Heart right ventricle (tissue), 16 donors: ENCODE data around the gene PIAS3. TPM values are rescaled to one million over a fixed set of nuclear protein-coding genes. Genes with fewer than 3 reads are reported as not detected.

ENCODE experiments used
- ATAC-seq, 8 donors: fragments of 200-7000 bp; cut with Tn5 transposase; one replicate each; pipeline ENCODE4 v1.9.1; 2020; ENCODE audit warnings: mild to moderate bottlenecking in 8 of 8, moderate library complexity in 8 of 8, moderate number of reproducible peaks in 1 of 8
- DNase-seq, 2 donors: peaks; one replicate each; pipeline ENCODE4 v3.0.0-alpha.2; 2020
- H3K27ac ChIP-seq, 10 donors: fragments of 200-600 bp; sonication (generic) in 2 of 10; one replicate each; pipeline versions ENCODE4 v1.5.0 to v1.8.0; 2020 to 2022; ENCODE audit warnings: mild to moderate bottlenecking in 3 of 10
- H3K27me3 ChIP-seq, 7 donors: fragments of 200-600 bp; one replicate each; pipeline ENCODE4 v1.8.0; 2021 to 2022; ENCODE audit warnings: mild to moderate bottlenecking in 2 of 7
- H3K36me3 ChIP-seq, 9 donors: fragments of 200-600 bp; sonication (generic) in 1 of 9; one replicate each; pipeline versions ENCODE4 v1.5.0 to v1.8.0; 2020 to 2022; ENCODE audit warnings: mild to moderate bottlenecking in 2 of 9
- H3K4me1 ChIP-seq, 9 donors: fragments of 200-600 bp; sonication (generic) in 1 of 9; one replicate each; pipeline versions ENCODE4 v1.5.0 to v1.8.0; 2020 to 2022; ENCODE audit warnings: mild to moderate bottlenecking in 4 of 9
- H3K4me3 ChIP-seq, 10 donors: fragments of 200-600 bp; sonication (generic) in 2 of 10; one replicate each; pipeline versions ENCODE4 v1.5.0 to v1.8.0; 2020 to 2022; ENCODE audit warnings: mild to moderate bottlenecking in 7 of 10, moderate library complexity in 2 of 10
- H3K9me3 ChIP-seq, 11 donors: fragments of 200-600 bp in 10 of 11; sonication (generic) in 2 of 11; one replicate each; pipeline versions ENCODE4 v1.5.0 to v1.8.0; 2013 to 2022; ENCODE audit warnings: mild to moderate bottlenecking in 2 of 11, control low read depth in 1 of 11, moderate library complexity in 1 of 11
- CTCF ChIP-seq, 9 donors: fragments of 200-600 bp; sonication (generic) in 2 of 9; IDR thresholded peaks; one replicate each; pipeline versions ENCODE4 v1.5.0 to v1.8.0; 2021 to 2022; ENCODE audit warnings: antibody characterized with exemption in 9 of 9, mild to moderate bottlenecking in 5 of 9, moderate library complexity in 1 of 9
- WGBS, 2 donors: extraction: QIAGEN DNeasy Blood & Tissue Kit; methylation state at CpG; one replicate each; pipeline ENCODE4 v1.1.7; 2013; ENCODE audit warnings: inconsistent platforms in 1 of 2; 5-methylcytosine and 5-hydroxymethylcytosine counted together
- intact Hi-C, 10 donors: fragments of 100-400 bp; cut with DNase I; formaldehyde crosslinking; loops; one replicate each; pipeline versions ENCODE4 v1.11.1 to v1.14.2; 2022
- polyA plus RNA-seq, 2 donors: library from polyadenylated mRNA; stranded (reverse); fragments of 200-250 nt; gene quantifications; one replicate each; pipeline ENCODE4 v1.2.3, GENCODE V29; 2013
- total RNA-seq, 10 donors: library from RNA; stranded (reverse); fragmentation: NEBNext Ultra II Directional in 3 of 10; extraction: Animal tissue kit (Norgen Biotek cat#: 25700) in 3 of 10; gene quantifications; one replicate each; pipeline versions ENCODE4 v1.2.1 to v1.2.4, GENCODE V29; 2021 to 2023
- donor health status: Arrhythmogenic right ventricular cardiomyopathy.
- donor health status: ischemic (EF 13 %, LVEDD 7.1; RV severe dilation, severe dysfunction).
- donor health status: healthy with polysubstance abuse.
- donor health status: DM: no; HTN: yes; CAD: no.
- donor health status: DM: no; HTN: no; CAD: no.
- donor health status: ischemic (EF 25% LVEDD 6.9; RV normal size, moderate dysfunction).
- donor health status: ischemic (EF 25% LVEDD 5.7; RV mildly dilated, moderate dysfunction).
- donor health status: healthy.
- donor health status: DM: yes; HTN: yes; CAD: no.
- donor health status: Ischemic cardiomyopathy.
- donor health status: ischemic (EF 35%, LVEDD 5.7; RV mildly dilated, moderate dysfunction).
- donor health status: nonischemic (EF 11% LVEDD 7.7; RV severe dilation, severe dysfunction).
- donor health status: DM: yes; HTN: yes; CAD: no.
- donor health status: PGD.
- donor health status: ischemic (EF 29% LVEDD 5.4; RV normal size, mild dysfunction).
- donor health status: nonischemic (EF 23%, LVEDD 6.1; RV moderate dilation, normal function).

PIAS3 gene
- total and polyA plus RNA-seq, 12 donors: 12.6 to 28.7 (median 15.2) TPM

DNA sequence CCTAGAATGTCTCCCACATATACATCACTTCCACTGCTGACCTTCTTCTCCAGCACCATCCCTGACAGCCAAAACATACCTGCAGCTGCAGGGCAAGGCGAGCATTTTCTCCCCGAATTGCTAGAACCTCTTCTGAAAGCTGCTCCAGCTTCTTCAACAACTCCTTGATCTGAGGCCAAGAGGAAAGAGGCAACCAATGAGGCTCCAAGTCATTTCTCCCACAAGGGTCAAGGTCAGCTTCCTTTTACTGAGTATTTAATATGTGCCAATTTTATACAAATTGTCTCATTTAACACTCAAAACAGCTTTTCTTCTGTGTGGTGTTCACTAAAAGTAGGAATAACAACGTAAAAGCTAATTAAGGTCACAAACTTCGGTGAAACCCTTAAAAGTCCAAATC, 9.4 kb upstream of the PIAS3 start:
- Histone ChIP-seq H3K27ac (no peak overlapping the region), H3K36me3 (peaks cover 0 to 8% (median 0%) of the 10 kb centered on the region in 9 donors), H3K4me1 (peaks cover 0 to 21% (median 9%) of the 10 kb centered on the region in 9 donors), H3K27me3 (no peaks in the 10 kb centered on the region), H3K4me3 (no peak overlapping the region), H3K9me3 (no peaks in the 10 kb centered on the region)
- DNase-seq (no peak), ATAC-seq (no peak)
- no peak for TF ChIP-seq CTCF (IDR thresholded peaks at IDR 0.05)
- WGBS, 2 donors: 77 to 80% methylated on average over 4 of the region's 4 CpGs
- intact Hi-C loops: no loop called here

DNA sequence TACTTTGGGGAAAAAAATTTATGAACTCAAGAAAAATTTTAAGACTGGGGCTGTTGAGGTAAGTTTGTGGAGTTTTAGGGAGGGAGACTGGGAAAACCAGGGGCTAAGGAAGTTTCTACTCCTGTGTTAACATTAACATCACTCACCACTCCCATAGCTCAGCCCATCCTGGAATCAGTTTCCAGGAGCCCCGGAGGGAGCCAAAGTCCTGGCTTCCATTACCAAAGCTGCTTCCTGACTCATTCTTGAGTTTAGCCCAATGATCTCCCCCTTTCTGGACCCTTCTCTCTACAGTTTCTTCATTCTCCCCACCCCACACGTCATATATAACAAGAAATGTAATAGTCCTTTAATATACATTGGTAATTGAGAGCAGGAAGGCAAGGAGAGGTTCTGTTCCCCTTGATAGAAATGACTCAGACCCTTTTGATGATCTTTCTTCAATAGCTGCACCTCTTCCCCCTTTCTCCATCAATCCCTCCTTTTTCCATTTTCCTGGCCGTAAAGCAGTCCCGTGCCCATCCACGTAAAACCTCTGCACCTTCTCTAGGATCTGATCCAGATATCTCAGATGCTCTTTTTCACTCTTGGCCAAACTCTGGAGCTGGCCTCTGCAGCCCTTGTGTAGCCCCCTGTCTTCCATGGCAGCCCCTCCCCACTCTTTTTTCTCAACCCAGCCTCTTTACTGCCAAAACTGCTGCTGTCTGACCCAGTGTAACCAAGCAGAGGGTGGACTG, 4.6 kb upstream of the PIAS3 start:
- Histone ChIP-seq H3K9me3 (no peaks in the 10 kb centered on the region), H3K27me3 (no peaks in the 10 kb centered on the region), H3K4me3 (no peak overlapping the region), H3K36me3 (peaks cover 0 to 8% (median 0%) of the 10 kb centered on the region in 9 donors), H3K27ac (no peak overlapping the region), H3K4me1 (peaks cover 2 to 7% (median 5%) of the 10 kb centered on the region in 9 donors)
- 72 to 79% methylated on average over 5 of the region's 5 CpGs for WGBS, 2 donors
- intact Hi-C loops: no loop called here
- TF ChIP-seq CTCF (IDR thresholded peaks at IDR 0.05): no peak
- ATAC-seq (no peak), DNase-seq (no peak)

DNA sequence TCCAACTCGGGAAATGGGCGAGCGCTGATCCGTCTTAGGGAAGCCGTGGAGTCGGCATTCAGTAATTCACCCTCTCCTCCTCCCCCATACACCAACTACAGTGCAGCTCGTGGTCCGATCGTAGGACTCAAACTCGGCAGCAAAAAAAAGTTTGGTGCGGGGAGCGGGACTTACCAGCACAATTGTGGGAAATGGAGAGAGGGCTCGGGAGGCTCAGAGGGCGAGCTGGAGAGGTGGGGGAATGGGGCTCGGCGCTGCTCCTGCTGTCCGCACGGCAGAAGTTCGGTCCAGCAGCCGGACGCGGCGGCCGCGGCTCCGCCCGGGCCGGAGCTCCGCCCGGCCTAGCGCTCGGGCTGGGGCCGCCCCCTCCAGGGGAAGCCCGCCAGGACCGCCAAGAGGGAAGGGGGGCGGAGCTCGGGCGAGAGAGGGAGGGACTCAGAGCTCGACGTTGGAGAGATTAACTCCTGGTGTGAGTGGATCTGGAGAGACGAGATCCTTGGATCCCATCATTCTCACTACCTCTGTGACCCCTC, 676 bp upstream of the PIAS3 start:
- H3K9me3 ChIP-seq: no peaks in the 10 kb centered on the region
- peak; percentile 93 to 94 for DNase-seq
- H3K4me1 ChIP-seq: peaks cover 8 to 22% (median 17%) of the 10 kb centered on the region in 9 donors
- peak in 3 of 9 donors; percentile 26 to 32 (median 28) for TF ChIP-seq CTCF (IDR thresholded peaks at IDR 0.05)
- intact Hi-C loops: loop anchor here in 4 of 10 donors (2.0 to 5.0 kb wide), 6 partner anchors 33 to 113 kb away; partner anchors contain the start of genes ITGA10 (in 2 of the 4), PEX11B (in 1 of the 4), POLR3C (in 1 of the 4) and RNF115 (in 1 of the 4)
- no peaks in the 10 kb centered on the region for H3K27me3 ChIP-seq
- WGBS, 2 donors: 0 to 1% methylated on average over 41 of the region's 41 CpGs
- H3K36me3 ChIP-seq: peaks cover 0 to 24% (median 17%) of the 10 kb centered on the region in 9 donors
- H3K4me3 ChIP-seq: peak overlapping the region; percentile 61 to 89 (median 83)
- H3K27ac ChIP-seq: peak overlapping the region; percentile 82 to 91 (median 89)
- peak; percentile 86 to 93 (median 91) for ATAC-seq

GRCh38 chr1:145858238-145858900, 512 bp downstream of the PIAS3 start:
- no peak for TF ChIP-seq CTCF (IDR thresholded peaks at IDR 0.05)
- ATAC-seq (peak; percentile 1 to 37 (median 24)), DNase-seq (peak in 1 of 2 donors; percentile 52)
- WGBS, 2 donors: 1 to 2% methylated on average over 35 of the region's 35 CpGs
- Histone ChIP-seq H3K27ac (peak overlapping the region; percentile 82 to 91 (median 89)), H3K27me3 (no peaks in the 10 kb centered on the region), H3K36me3 (peaks cover 0 to 36% (median 29%) of the 10 kb centered on the region in 9 donors), H3K9me3 (no peaks in the 10 kb centered on the region), H3K4me3 (peak overlapping the region; percentile 61 to 89 (median 83)), H3K4me1 (peaks cover 8 to 22% (median 17%) of the 10 kb centered on the region in 9 donors)
- intact Hi-C loops: loop anchor here in 4 of 10 donors (2.0 to 5.0 kb wide), 6 partner anchors 34 to 114 kb away; partner anchors contain the start of genes ITGA10 (in 2 of the 4), PEX11B (in 1 of the 4), POLR3C (in 1 of the 4) and RNF115 (in 1 of the 4)
